HepG2 (cell line): ENCODE results near the gene CSTB. TPM values are rescaled to one million over a fixed set of nuclear protein-coding genes. Genes with fewer than 3 reads are reported as not detected.
A peak's percentile ranks its signal among the peaks of the same experiment; 100 is the strongest.

Experiments
- ATAC-seq: fragments of 200-7000 bp; cut with Tn5 transposase; 3 replicates; pipeline ENCODE4 v1.9.1; 2020; ENCODE audit warnings: mild to moderate bottlenecking, moderate library complexity
- BruUV-seq: library from RNA; stranded (reverse); fragments of 400-500 nt; replicated peaks from 2 replicates; lab custom pipeline; 2021; lab: Mats Ljungman, UMichigan
- CTCF ChIA-PET: fragments of 300-600 bp; formaldehyde crosslinking; extraction: SDS; loops from one replicate; lab custom pipeline; 2021; ENCODE audit warnings: low total read pairs, inconsistent platforms, low intra/inter-chr PET ratio; lab: Yijun Ruan, JAX
- POLR2A ChIA-PET: fragments of 350-600 bp; sonication (Branson Sonifier 250); formaldehyde crosslinking; loops from one replicate; lab custom pipeline; 2020; ENCODE audit warnings: antibody characterized with exemption, inconsistent platforms; lab: Yijun Ruan, JAX
- DNase-seq: peaks from one replicate; pipeline ENCODE4 v3.0.0-alpha.2; 2015; ENCODE audit warnings: low spot score
- FAIRE-seq: peaks from 3 replicates; lab custom pipeline; 2011; peaks lifted over from hg19 to GRCh38; lab: Jason Lieb, UNC
- H2AFZ ChIP-seq: one replicate; pipeline ENCODE4 v1.6.1; 2011; ENCODE audit warnings: low read length, inconsistent platforms
- H3K27ac ChIP-seq: fragments of 300-600 bp; 3 replicates; pipeline ENCODE4 v1.8.0; 2011; ENCODE audit warnings: mixed run types, mild to moderate bottlenecking, mixed read lengths, low read length, inconsistent platforms; ENCODE audit not compliant: insufficient read depth; ENCODE audit errors: extremely low read length
- H3K27me3 ChIP-seq, 2 experiments: fragments of 200-600 bp in 1 of 2; 2 replicates in 1 of 2; 3 replicates in 1 of 2; pipeline versions ENCODE4 v1.6.0 to v1.8.0; 2011; ENCODE audit warnings: low read length in 2 of 2, mild to moderate bottlenecking in 2 of 2, moderate library complexity in 2 of 2, inconsistent platforms in 1 of 2; ENCODE audit not compliant: insufficient read depth in 2 of 2, control insufficient read depth in 1 of 2
- H3K36me3 ChIP-seq, 2 experiments: fragments of 200-600 bp in 1 of 2; replicated peaks in 1 of 2; 2 replicates in 1 of 2; 3 replicates in 1 of 2; pipeline versions ENCODE4 v1.5.1 to v1.8.0; 2011; ENCODE audit warnings: low read length in 2 of 2, inconsistent platforms in 1 of 2; ENCODE audit not compliant: insufficient read depth in 2 of 2, control insufficient read depth in 1 of 2
- H3K4me1 ChIP-seq: 2 replicates; pipeline ENCODE4 v1.5.1; 2012; ENCODE audit warnings: low read length, inconsistent platforms; ENCODE audit not compliant: insufficient read depth
- H3K4me2 ChIP-seq: 2 replicates; pipeline ENCODE4 v1.6.0; 2011; ENCODE audit warnings: low read depth, low read length, inconsistent platforms
- H3K4me3 ChIP-seq, 3 experiments: fragments of 200-600 bp in 1 of 3; sonication (generic), shearing (Covaris generic) in 1 of 3; replicated peaks in 1 of 3; 2 replicates each; pipeline ENCODE4 v1.5.1; 2011 to 2016; ENCODE audit warnings: low read length in 3 of 3, inconsistent platforms in 2 of 3, low read depth in 2 of 3, mild to moderate bottlenecking in 2 of 3, control low read depth in 1 of 3, mixed read lengths in 1 of 3; ENCODE audit not compliant: insufficient read depth in 1 of 3
- H3K79me2 ChIP-seq: one replicate; pipeline ENCODE4 v1.6.1; 2011; ENCODE audit warnings: low read length, inconsistent platforms; ENCODE audit not compliant: insufficient read depth
- H3K9ac ChIP-seq: 2 replicates; pipeline ENCODE4 v1.6.0; 2011; ENCODE audit warnings: mild to moderate bottlenecking, low read depth, low read length, inconsistent platforms; ENCODE audit not compliant: insufficient read depth
- H3K9me3 ChIP-seq: 2 replicates; pipeline ENCODE4 v1.5.1; 2012; ENCODE audit warnings: mild to moderate bottlenecking, low read length
- H4K20me1 ChIP-seq: 2 replicates; pipeline ENCODE4 v1.6.0; 2011; ENCODE audit warnings: inconsistent platforms, mild to moderate bottlenecking, low read length, moderate library complexity; ENCODE audit not compliant: insufficient read depth
- AGO2 ChIP-seq: fragments of 200-400 bp; formaldehyde crosslinking; optimal IDR thresholded peaks from 2 replicates; pipeline ENCODE3; 2017; ENCODE audit warnings: mild to moderate bottlenecking, low read depth, low read length, moderate library complexity
- NFE2 ChIP-seq: sonication (generic); formaldehyde crosslinking; IDR thresholded peaks from 2 replicates; pipeline ENCODE4 v1.4.0; 2020; ENCODE audit warnings: missing genetic modification reagents
- RBFOX2 ChIP-seq: fragments of 200-400 bp; formaldehyde crosslinking; IDR thresholded peaks from 2 replicates; pipeline ENCODE4 v1.6.1; 2017; ENCODE audit warnings: low read depth, mild to moderate bottlenecking, low read length
- ZNF724P ChIP-seq: sonication (generic); formaldehyde crosslinking; IDR thresholded peaks from 2 replicates; pipeline ENCODE4 v1.8.0; 2022; ENCODE audit warnings: missing genetic modification reagents, borderline replicate concordance
- WGBS: methylation state at CpG from one replicate; pipeline ENCODE4 v1.1.6; 2017; ENCODE audit warnings: low lambda C conversion rate; 5-methylcytosine and 5-hydroxymethylcytosine counted together
- in situ Hi-C: cut with HindIII; loops from 2 replicates; pipeline ENCODE4 v1.10.0; 2017; ENCODE audit warnings: low pct_unique_long_range_greater_than_20kb; ENCODE audit not compliant: extremely low pct_ligation_motif_present
- intact Hi-C: fragments of 100-400 bp; cut with micrococcal nuclease; formaldehyde crosslinking; loops from one replicate; pipeline ENCODE4 v1.10.0; 2022; ENCODE audit not compliant: unreplicated experiment
- polyA plus RNA-seq, 8 experiments: library from polyadenylated mRNA; depleted of rRNA in 3 of 8; stranded (reverse) in 7 of 8; unstranded in 1 of 8; fragments of >200 nt; fragmentation: Illumina TruSeq in 4 of 8; extraction: Trizol in 4 of 8; gene quantifications; 2 replicates each; pipeline versions ENCODE4 v1.2.1 to v1.2.3, GENCODE V29; 2011 to 2016; ENCODE audit warnings: low read depth in 4 of 8, missing spikeins in 1 of 8, mixed read lengths in 1 of 8; ENCODE audit not compliant: insufficient read depth in 1 of 8
- total RNA-seq, 5 experiments: library from RNA; depleted of rRNA; stranded (reverse); fragments of >200 nt; fragmentation: Illumina TruSeq; extraction: Trizol; gene quantifications; 2 replicates each; pipeline ENCODE4 v1.2.3, GENCODE V29; 2016; ENCODE audit warnings: low read depth in 1 of 5
- TF ChIP-seq, protein P1 (sequence below): sonication (generic); formaldehyde crosslinking; IDR thresholded peaks from 2 replicates; pipeline ENCODE4 v1.8.0; 2022; ENCODE audit warnings: missing genetic modification reagents, mild to moderate bottlenecking, moderate library complexity, borderline replicate concordance

CSTB gene
- total and polyA plus RNA-seq, 2 of the 13 experiments (the other 11 are each of a cell fraction or from before 2014, with no cell fraction given) = 11.7 to 94.1 TPM

DNA sequence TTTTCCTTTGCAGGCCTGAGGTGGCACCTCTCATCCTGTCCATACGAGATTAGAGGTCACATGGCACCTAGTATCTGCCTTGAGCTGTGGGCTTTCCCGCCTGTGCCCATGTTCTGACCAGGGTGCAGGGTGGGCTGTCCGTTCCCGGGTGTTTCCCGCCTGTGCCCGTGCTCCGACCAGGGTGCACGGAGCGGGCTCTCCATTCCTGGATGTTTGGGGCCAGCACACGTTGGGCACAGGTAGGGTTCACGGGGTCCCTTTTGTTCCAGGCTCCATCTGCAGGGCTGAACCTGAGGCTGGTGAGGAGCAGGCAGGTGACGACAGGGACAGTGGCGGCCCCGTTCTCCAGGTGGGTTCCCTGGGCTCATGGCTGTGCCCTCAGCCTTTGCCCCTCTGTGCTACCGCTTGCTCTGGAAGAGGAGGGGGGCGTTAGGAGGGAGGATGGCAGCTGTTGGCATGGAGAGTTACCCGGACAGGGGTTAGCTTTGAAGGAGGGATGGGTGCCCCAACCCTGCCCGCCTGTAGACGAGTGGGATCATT is 23.3 kb upstream of the CSTB start:
- intact Hi-C loops = no loop called here
- no TSS peak for BruUV-seq
- DNase-seq (no peak), ATAC-seq (no peak), FAIRE-seq (no peak)
- Histone ChIP-seq H3K27me3 (no peaks in the 10 kb centered on the region), H3K36me3 (peaks cover 50 to 90% of the 10 kb centered on the region in 2 experiments), H3K27ac (no peak overlapping the region), H3K4me3 (no peak overlapping the region), H3K4me2 (no peak overlapping the region), H3K4me1 (no peaks in the 10 kb centered on the region), H3K9me3 (no peaks in the 10 kb centered on the region), H4K20me1 (peaks cover 2% of the 10 kb centered on the region; the same call in 1 of the 2 replicates), H3K79me2 (peaks cover 2% of the 10 kb centered on the region), H3K9ac (no peak overlapping the region), H2AFZ (no peak overlapping the region)
- ChIA-PET CTCF (no interaction called here), POLR2A (no interaction called here)
- TF ChIP-seq RBFOX2 (peak; percentile 56), AGO2 (peak; percentile 34), ZNF724P (CRISPR knock-in tag) (no peak), NFE2 (no peak)
- TF ChIP-seq, protein P1, sequence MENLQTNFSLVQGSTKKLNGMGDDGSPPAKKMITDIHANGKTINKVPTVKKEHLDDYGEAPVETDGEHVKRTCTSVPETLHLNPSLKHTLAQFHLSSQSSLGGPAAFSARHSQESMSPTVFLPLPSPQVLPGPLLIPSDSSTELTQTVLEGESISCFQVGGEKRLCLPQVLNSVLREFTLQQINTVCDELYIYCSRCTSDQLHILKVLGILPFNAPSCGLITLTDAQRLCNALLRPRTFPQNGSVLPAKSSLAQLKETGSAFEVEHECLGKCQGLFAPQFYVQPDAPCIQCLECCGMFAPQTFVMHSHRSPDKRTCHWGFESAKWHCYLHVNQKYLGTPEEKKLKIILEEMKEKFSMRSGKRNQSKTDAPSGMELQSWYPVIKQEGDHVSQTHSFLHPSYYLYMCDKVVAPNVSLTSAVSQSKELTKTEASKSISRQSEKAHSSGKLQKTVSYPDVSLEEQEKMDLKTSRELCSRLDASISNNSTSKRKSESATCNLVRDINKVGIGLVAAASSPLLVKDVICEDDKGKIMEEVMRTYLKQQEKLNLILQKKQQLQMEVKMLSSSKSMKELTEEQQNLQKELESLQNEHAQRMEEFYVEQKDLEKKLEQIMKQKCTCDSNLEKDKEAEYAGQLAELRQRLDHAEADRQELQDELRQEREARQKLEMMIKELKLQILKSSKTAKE (CRISPR knock-in tag) = no peak
- WGBS = 91% methylated on average over 19 of the region's 19 CpGs
- in situ Hi-C loops = no loop called here
